Measurements from ENCODE around the gene MFF. TPM values are rescaled to one million over a fixed set of nuclear protein-coding genes. Genes with fewer than 3 reads are reported as not detected.

MFF gene
- total RNA-seq, 2 donors from 2014 or later = 109 to 113 TPM

- no peaks in the 10 kb centered on the region for H3K27me3 ChIP-seq (replicated peaks; ENCODE audit: insufficient read depth)
- H3K36me3 ChIP-seq = no peaks in the 10 kb centered on the region
- TF ChIP-seq CTCF (IDR thresholded peaks at IDR 0.05) = no peak
- no peak for ATAC-seq (ENCODE audit: insufficient number of reproducible peaks, low FRiP score, low read depth)
- no peak for DNase-seq (ENCODE audit: low spot score)
- H3K27ac ChIP-seq = no peak overlapping the region
- no peak overlapping the region for H3K4me3 ChIP-seq
- no peaks in the 10 kb centered on the region for H3K9me3 ChIP-seq
- H3K4me1 ChIP-seq (ENCODE audit: control insufficient read depth in 1 of 2, low read depth in 2 of 2) = no peaks in the 10 kb centered on the region
Measured at GRCh38 chr2:227389231-227389630, 64.2 kb downstream of the MFF start.

GRCh38 chr2:227389661-227390060, 64.6 kb downstream of the MFF start:
- no peak for DNase-seq (ENCODE audit: low spot score)
- Histone ChIP-seq H3K36me3 (no peaks in the 10 kb centered on the region), H3K4me3 (no peak overlapping the region), H3K4me1 (ENCODE audit: control insufficient read depth in 1 of 2, low read depth in 2 of 2) (no peaks in the 10 kb centered on the region), H3K9me3 (no peaks in the 10 kb centered on the region), H3K27ac (no peak overlapping the region), H3K27me3 (replicated peaks; ENCODE audit: insufficient read depth) (no peaks in the 10 kb centered on the region)
- no peak for ATAC-seq (ENCODE audit: insufficient number of reproducible peaks, low FRiP score, low read depth)
- TF ChIP-seq CTCF (IDR thresholded peaks at IDR 0.05) = no peak

GRCh38 chr2:227390468-227391256, 65.6 kb downstream of the MFF start:
- no peak for ATAC-seq (ENCODE audit: insufficient number of reproducible peaks, low FRiP score, low read depth)
- no peak for DNase-seq (ENCODE audit: low spot score)
- TF ChIP-seq CTCF (IDR thresholded peaks at IDR 0.05) = no peak
- H3K4me3 ChIP-seq = no peak overlapping the region
- no peaks in the 10 kb centered on the region for H3K4me1 ChIP-seq (ENCODE audit: control insufficient read depth in 1 of 2, low read depth in 2 of 2)
- no peaks in the 10 kb centered on the region for H3K36me3 ChIP-seq
- H3K27ac ChIP-seq = no peak overlapping the region
- H3K9me3 ChIP-seq = no peaks in the 10 kb centered on the region
- no peaks in the 10 kb centered on the region for H3K27me3 ChIP-seq (replicated peaks; ENCODE audit: insufficient read depth)

GRCh38 chr2:227394401-227394800, 69.3 kb downstream of the MFF start:
- H3K27me3 ChIP-seq (replicated peaks; ENCODE audit: insufficient read depth) = no peaks in the 10 kb centered on the region
- no peak for TF ChIP-seq CTCF (IDR thresholded peaks at IDR 0.05)
- ATAC-seq (ENCODE audit: insufficient number of reproducible peaks, low FRiP score, low read depth) (no peak), DNase-seq (ENCODE audit: low spot score) (no peak)
- H3K4me3 ChIP-seq = no peak overlapping the region
- no peak overlapping the region for H3K27ac ChIP-seq
- no peaks in the 10 kb centered on the region for H3K9me3 ChIP-seq
- H3K36me3 ChIP-seq = no peaks in the 10 kb centered on the region
- no peaks in the 10 kb centered on the region for H3K4me1 ChIP-seq (ENCODE audit: control insufficient read depth in 1 of 2, low read depth in 2 of 2)

- no peaks in the 10 kb centered on the region for H3K27me3 ChIP-seq (replicated peaks; ENCODE audit: insufficient read depth)
- no peak for ATAC-seq (ENCODE audit: insufficient number of reproducible peaks, low FRiP score, low read depth)
- no peak for DNase-seq (ENCODE audit: low spot score)
- no peaks in the 10 kb centered on the region for H3K4me1 ChIP-seq (ENCODE audit: control insufficient read depth in 1 of 2, low read depth in 2 of 2)
- no peak overlapping the region for H3K27ac ChIP-seq
- no peak for TF ChIP-seq CTCF (IDR thresholded peaks at IDR 0.05)
- H3K4me3 ChIP-seq = no peak overlapping the region
- no peaks in the 10 kb centered on the region for H3K36me3 ChIP-seq
- H3K9me3 ChIP-seq = no peaks in the 10 kb centered on the region
Measured at GRCh38 chr2:227395556-227395955, 70.5 kb downstream of the MFF start.
